Measurements from ENCODE around the gene DNAH14. TPM values are rescaled to one million over a fixed set of nuclear protein-coding genes. Genes with fewer than 3 reads are reported as not detected.

DNAH14 gene
- total and polyA plus RNA-seq, 4 donors, result 2.7 to 19.8 (median 9.6) TPM

GRCh38 chr1:225182716-225183115, 253.2 kb downstream of the DNAH14 start:
- H3K27ac ChIP-seq (ENCODE audit: low read depth in 1 of 2, low read length in 2 of 2), result no peak overlapping the region
- peaks cover 0 to 12% (median 4%) of the 10 kb centered on the region in 4 donors for H3K9me3 ChIP-seq (ENCODE audit: control insufficient read depth in 4 of 4, low read length in 3 of 4)
- no peak overlapping the region for H3K4me3 ChIP-seq (ENCODE audit: low read depth in 1 of 3, low read length in 3 of 3)
- no peak for DNase-seq (ENCODE audit: low spot score)
- 100% methylated on average over 1 of the region's 1 CpG for WGBS
- no peaks in the 10 kb centered on the region for H3K36me3 ChIP-seq (ENCODE audit: control insufficient read depth in 4 of 4, insufficient read depth in 3 of 4, low read depth in 1 of 4, low read length in 3 of 4)
- H3K4me1 ChIP-seq (ENCODE audit: control insufficient read depth in 4 of 4, insufficient read depth in 4 of 4, low read length in 3 of 4), result no peaks in the 10 kb centered on the region
- no peak for TF ChIP-seq ATF3 (IDR thresholded peaks at IDR 0.05)
- no peak for TF ChIP-seq JUND (IDR thresholded peaks at IDR 0.05)
- no peak for TF ChIP-seq NR2F2 (IDR thresholded peaks at IDR 0.05)
- TF ChIP-seq CTCF (IDR thresholded peaks at IDR 0.05; ENCODE audit: low read depth, low read length, missing input control), result no peak
- no peak for TF ChIP-seq EGR1 (IDR thresholded peaks at IDR 0.05; ENCODE audit: low read depth in 2 of 2)
- TF ChIP-seq HNF4G (IDR thresholded peaks at IDR 0.05), result no peak
- no peak for TF ChIP-seq HNF4A (conservative IDR thresholded peaks at IDR 0.05)
- H3K27me3 ChIP-seq (ENCODE audit: control insufficient read depth in 4 of 4, insufficient read depth in 4 of 4, low read length in 3 of 4), result no peaks in the 10 kb centered on the region
- no peak overlapping the region for H3K9ac ChIP-seq (ENCODE audit: low read depth in 1 of 2, low read length in 2 of 2)

DNA sequence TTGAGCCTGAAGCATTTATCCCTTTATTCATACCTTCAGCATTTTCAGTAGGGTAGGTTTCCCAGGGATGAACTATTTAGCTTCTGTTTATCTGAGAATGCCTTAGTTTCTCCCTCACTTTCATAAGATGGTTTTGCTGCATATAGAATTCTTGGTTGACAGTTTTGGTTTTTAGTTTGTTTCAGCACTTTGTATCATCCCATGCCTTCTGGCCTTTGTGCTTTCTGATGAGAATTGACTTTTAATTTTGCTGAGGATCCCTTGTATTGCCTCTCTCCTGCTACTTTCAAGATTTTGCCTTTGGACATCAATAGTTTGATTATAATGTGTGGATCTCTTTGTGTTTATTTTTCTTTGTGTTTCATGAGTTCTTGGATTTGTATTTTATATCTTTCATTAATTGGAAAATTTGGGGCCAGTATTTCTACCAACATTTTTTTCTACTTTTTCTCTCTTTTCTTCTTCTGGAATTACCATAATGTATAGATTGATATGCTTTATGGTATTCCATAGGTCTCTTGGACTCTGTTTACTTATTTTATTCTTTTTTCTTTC, 261.8 kb downstream of the DNAH14 start:
- H3K4me1 ChIP-seq (ENCODE audit: control insufficient read depth in 4 of 4, insufficient read depth in 4 of 4, low read length in 3 of 4), result no peaks in the 10 kb centered on the region
- no peak for DNase-seq (ENCODE audit: low spot score)
- no peaks in the 10 kb centered on the region for H3K36me3 ChIP-seq (ENCODE audit: control insufficient read depth in 4 of 4, insufficient read depth in 3 of 4, low read depth in 1 of 4, low read length in 3 of 4)
- TF ChIP-seq ZBTB33 (IDR thresholded peaks at IDR 0.05) (no peak), EGR1 (IDR thresholded peaks at IDR 0.05; ENCODE audit: low read depth in 2 of 2) (no peak), YY1 (IDR thresholded peaks at IDR 0.05) (no peak), ATF3 (IDR thresholded peaks at IDR 0.05) (no peak), CTCF (IDR thresholded peaks at IDR 0.05; ENCODE audit: low read depth, low read length, missing input control) (no peak), MAX (IDR thresholded peaks at IDR 0.05) (no peak)
- H3K9me3 ChIP-seq (ENCODE audit: control insufficient read depth in 4 of 4, low read length in 3 of 4), result peaks cover 4 to 23% (median 6%) of the 10 kb centered on the region in 4 donors
- no peaks in the 10 kb centered on the region for H3K27me3 ChIP-seq (ENCODE audit: control insufficient read depth in 4 of 4, insufficient read depth in 4 of 4, low read length in 3 of 4)
- H3K4me3 ChIP-seq (ENCODE audit: low read depth in 1 of 3, low read length in 3 of 3), result no peak overlapping the region
- no peak overlapping the region for H3K27ac ChIP-seq (ENCODE audit: low read depth in 1 of 2, low read length in 2 of 2)
- H3K9ac ChIP-seq (ENCODE audit: low read depth in 1 of 2, low read length in 2 of 2), result no peak overlapping the region
